K562 (cell line): ENCODE results near the gene SNRPA. TPM values are rescaled to one million over a fixed set of nuclear protein-coding genes. Genes with fewer than 3 reads are reported as not detected.
A peak's percentile ranks its signal among the peaks of the same experiment; 100 is the strongest.

Experiments used
- ATF7 ChIP-seq: fragments of 450-650 bp; IDR thresholded peaks from 2 replicates; pipeline ENCODE4 v1.7.1; 2014; ENCODE audit warnings: mild to moderate bottlenecking, moderate library complexity
- CXXC5 ChIP-seq: fragments of 250-450 bp; sonication (Bioruptor Pico); IDR thresholded peaks from 2 replicates; pipeline ENCODE4 v1.8.0; 2022; ENCODE audit warnings: inconsistent platforms, mild to moderate bottlenecking, moderate library complexity
- E2F6 ChIP-seq, 2 experiments: IDR thresholded peaks; 2 replicates each; pipeline ENCODE4 v1.6.1; 2011; ENCODE audit warnings: borderline replicate concordance in 1 of 2, control low read depth in 1 of 2, low read depth in 1 of 2, low read length in 1 of 2, mild to moderate bottlenecking in 1 of 2, mixed read lengths in 1 of 2, moderate library complexity in 1 of 2; ENCODE audit not compliant: insufficient read depth in 1 of 2, insufficient read length in 1 of 2, poor library complexity in 1 of 2, severe bottlenecking in 1 of 2; ENCODE audit errors: extremely low read depth in 1 of 2
- MAX ChIP-seq: sonication (generic); formaldehyde crosslinking; IDR thresholded peaks from 2 replicates; pipeline ENCODE4 v1.9.0; 2022; ENCODE audit warnings: mild to moderate bottlenecking, missing genetic modification reagents
- MNT ChIP-seq, 2 experiments: fragments of 450-650 bp; conservative IDR thresholded peaks; 2 replicates each; pipeline ENCODE4 v1.6.1; 2017; ENCODE audit warnings: mild to moderate bottlenecking in 2 of 2, moderate library complexity in 2 of 2
- NKRF ChIP-seq: fragments of 450-650 bp; IDR thresholded peaks from 2 replicates; pipeline ENCODE4 v1.6.1; 2016; ENCODE audit warnings: borderline replicate concordance
- PHF8 ChIP-seq: fragments of 200-600 bp; sonication (generic); IDR thresholded peaks from 2 replicates; pipeline ENCODE4 v1.6.1; 2012; ENCODE audit warnings: mixed run types, mild to moderate bottlenecking, inconsistent platforms, low read length, moderate library complexity, borderline replicate concordance
- POLR2AphosphoS2 ChIP-seq: IDR thresholded peaks from 2 replicates; pipeline ENCODE4 v1.6.1; 2012; ENCODE audit warnings: low read length, improper control_type of control experiment
- RBM22 ChIP-seq: fragments of 200-400 bp; formaldehyde crosslinking; IDR thresholded peaks from 2 replicates; pipeline ENCODE4 v1.6.1; 2018; ENCODE audit warnings: low read length, low read depth; ENCODE audit not compliant: poor library complexity, severe bottlenecking
- SAP30 ChIP-seq: fragments of 200-600 bp; sonication (generic); IDR thresholded peaks from 2 replicates; pipeline ENCODE4 v1.6.1; 2012; ENCODE audit warnings: borderline replicate concordance, low read depth, mild to moderate bottlenecking, moderate library complexity, low read length, control low read depth, inconsistent platforms; ENCODE audit not compliant: insufficient read depth, poor library complexity, severe bottlenecking
- ZBTB11 ChIP-seq, 3 experiments: fragments of 200-800 bp in 1 of 3; fragments of 250-450 bp in 1 of 3; fragments of 450-650 bp in 1 of 3; sonication (Bioruptor Pico) in 1 of 3; sonication (Bioruptor generic) in 1 of 3; formaldehyde crosslinking in 1 of 3; IDR thresholded peaks; 2 replicates each; pipeline versions ENCODE4 v1.6.1 to v1.8.0; 2016 to 2022; ENCODE audit warnings: mild to moderate bottlenecking in 2 of 3, missing genetic modification characterization in 2 of 3, missing compliant biosample characterization in 1 of 3, moderate library complexity in 1 of 3
- ZNF395 ChIP-seq: fragments of 200-800 bp; sonication (Bioruptor generic); IDR thresholded peaks from 2 replicates; pipeline ENCODE4 v1.6.1; 2017; ENCODE audit warnings: missing genetic modification characterization, missing compliant biosample characterization
- polyA plus RNA-seq, 8 experiments: library from polyadenylated mRNA; depleted of rRNA in 4 of 8; stranded (reverse) in 5 of 8; unstranded in 3 of 8; fragments of >200 nt; fragmentation: Nextera tagmentation in 2 of 8; fragmentation: Illumina TruSeq in 1 of 8; extraction: Ambion mirVana in 2 of 8; extraction: Trizol in 1 of 8; gene quantifications; 2 replicates each; pipeline versions ENCODE4 v1.2.1 to v1.2.3, GENCODE V29; 2011 to 2014; ENCODE audit warnings: inconsistent platforms in 1 of 8, missing spikeins in 1 of 8
- total RNA-seq, 7 experiments: library from RNA; depleted of rRNA in 6 of 7; stranded (reverse); fragments of >200 nt in 6 of 7; fragmentation: Illumina TruSeq in 2 of 7; extraction: Trizol in 2 of 7; gene quantifications; 2 replicates each; pipeline versions ENCODE4 v1.2.1 to v1.2.3, GENCODE V29; 2011 to 2021; ENCODE audit warnings: low replicate concordance in 1 of 7

SNRPA gene
- total and polyA plus RNA-seq, 9 of the 15 experiments (the other 6 are each of a cell fraction or from before 2014, with no cell fraction given) = 16.3 to 311 (median 193) TPM

- TF ChIP-seq ZBTB11 (CRISPR knock-in tag; IDR thresholded peaks at IDR 0.05) (peak in 1 of 3 experiments; percentile 19; a peak in 1 of 6 replicates), NKRF (peak; percentile 36; the same call in 1 of the 2 replicates), MNT (conservative IDR thresholded peaks at IDR 0.05) (peak in 1 of 2 experiments; percentile 59; a peak in 1 of 4 replicates), CXXC5 (peak; percentile 43; the same call in 1 of the 2 replicates), ZNF395 (CRISPR knock-in tag) (0 out of 2 replicates have a peak, but pooled peaks have one; percentile 31), MAX (CRISPR knock-in tag) (0 out of 2 replicates have a peak, but pooled peaks have one; percentile 9), PHF8 (peak; percentile 38; the same call in 1 of the 2 replicates), SAP30 (peak; percentile 18), ATF7 (peak; percentile 40; the same call in 1 of the 2 replicates), RBM22 (peak; percentile 30), POLR2AphosphoS2 (0 out of 2 replicates have a peak, but pooled peaks have one; percentile 14), E2F6 (IDR thresholded peaks at IDR 0.05; ENCODE audit: borderline replicate concordance in 1 of 2, extremely low read depth in 1 of 2, insufficient read depth in 1 of 2, insufficient read length in 1 of 2, low read depth in 1 of 2, low read length in 1 of 2, poor library complexity in 1 of 2, severe bottlenecking in 1 of 2) (peak; percentile 49 to 73)
Observed at GRCh38 chr19:40810649-40811408, 59.8 kb downstream of the SNRPA start (continued).
